ENCODE data around the gene CD34. TPM values are rescaled to one million over a fixed set of nuclear protein-coding genes. Genes with fewer than 3 reads are reported as not detected.

CD34 gene
- total RNA-seq, 3 donors from 2014 or later: 7.7 to 26.9 (median 9.7) TPM

DNA sequence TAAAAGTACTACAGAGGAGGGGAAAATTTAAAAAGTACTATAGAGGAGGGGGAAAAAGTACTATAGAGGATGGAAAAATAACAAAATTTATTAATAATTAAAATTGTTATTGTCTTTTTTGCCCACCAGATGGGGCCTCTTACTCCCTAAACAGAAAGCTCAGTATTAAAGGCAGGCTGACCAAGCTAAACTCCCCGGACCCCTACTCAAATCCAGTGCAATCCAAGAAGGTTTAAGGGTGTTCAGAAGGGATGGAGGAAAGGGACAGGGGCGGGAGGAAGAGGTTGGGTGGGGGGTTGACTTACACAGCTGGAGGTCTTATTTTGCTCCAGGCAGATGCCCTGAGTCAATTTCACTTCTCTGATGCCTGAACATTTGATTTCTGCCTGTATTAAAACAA lies 13.7 kb downstream of the CD34 start:
- H3K4me3 ChIP-seq: no peak overlapping the region
- intact Hi-C loops (cut with DNase I, micrococcal nuclease): loop anchor here in 1 of 2 donors (5.0 kb wide), 1 partner anchor 65 kb away; no protein-coding TSS in a partner anchor
- no peaks in the 10 kb centered on the region for H3K36me3 ChIP-seq (ENCODE audit: low read depth)
- H3K4me1 ChIP-seq (ENCODE audit: low read depth): no peaks in the 10 kb centered on the region
- TF ChIP-seq, protein P1, sequence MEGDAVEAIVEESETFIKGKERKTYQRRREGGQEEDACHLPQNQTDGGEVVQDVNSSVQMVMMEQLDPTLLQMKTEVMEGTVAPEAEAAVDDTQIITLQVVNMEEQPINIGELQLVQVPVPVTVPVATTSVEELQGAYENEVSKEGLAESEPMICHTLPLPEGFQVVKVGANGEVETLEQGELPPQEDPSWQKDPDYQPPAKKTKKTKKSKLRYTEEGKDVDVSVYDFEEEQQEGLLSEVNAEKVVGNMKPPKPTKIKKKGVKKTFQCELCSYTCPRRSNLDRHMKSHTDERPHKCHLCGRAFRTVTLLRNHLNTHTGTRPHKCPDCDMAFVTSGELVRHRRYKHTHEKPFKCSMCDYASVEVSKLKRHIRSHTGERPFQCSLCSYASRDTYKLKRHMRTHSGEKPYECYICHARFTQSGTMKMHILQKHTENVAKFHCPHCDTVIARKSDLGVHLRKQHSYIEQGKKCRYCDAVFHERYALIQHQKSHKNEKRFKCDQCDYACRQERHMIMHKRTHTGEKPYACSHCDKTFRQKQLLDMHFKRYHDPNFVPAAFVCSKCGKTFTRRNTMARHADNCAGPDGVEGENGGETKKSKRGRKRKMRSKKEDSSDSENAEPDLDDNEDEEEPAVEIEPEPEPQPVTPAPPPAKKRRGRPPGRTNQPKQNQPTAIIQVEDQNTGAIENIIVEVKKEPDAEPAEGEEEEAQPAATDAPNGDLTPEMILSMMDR (IDR thresholded peaks at IDR 0.05): no peak
- no peak for ATAC-seq
- H3K9me3 ChIP-seq: no peaks in the 10 kb centered on the region
- DNase-seq: no peak

DNA sequence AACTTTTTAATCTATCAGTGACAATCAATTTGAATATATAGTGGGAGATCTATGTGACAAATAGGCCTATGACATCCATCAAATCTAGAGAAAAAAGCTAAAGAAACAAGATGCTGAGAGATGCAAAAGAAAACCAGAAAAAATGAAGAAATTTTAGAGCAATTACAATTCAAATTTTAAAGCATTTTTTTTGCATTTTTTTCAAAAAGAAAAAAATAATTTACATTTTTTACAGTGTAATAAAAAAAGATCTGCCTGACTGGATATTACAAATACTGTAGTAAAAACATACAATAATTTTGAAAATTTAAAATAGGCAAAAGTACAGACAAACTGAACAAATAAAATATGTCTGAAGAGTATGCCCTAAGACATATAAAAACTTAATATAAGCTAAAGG lies 14.4 kb downstream of the CD34 start:
- H3K4me3 ChIP-seq: no peak overlapping the region
- DNase-seq (no peak), ATAC-seq (no peak)
- intact Hi-C loops (cut with DNase I, micrococcal nuclease): loop anchor here in 1 of 2 donors (5.0 kb wide), 1 partner anchor 66 kb away; no protein-coding TSS in a partner anchor
- TF ChIP-seq, protein P1 (IDR thresholded peaks at IDR 0.05): no peak
- no peaks in the 10 kb centered on the region for H3K4me1 ChIP-seq (ENCODE audit: low read depth)
- H3K9me3 ChIP-seq: no peaks in the 10 kb centered on the region
- H3K36me3 ChIP-seq (ENCODE audit: low read depth): no peaks in the 10 kb centered on the region

- ATAC-seq (no peak), DNase-seq (no peak)
- H3K4me3 ChIP-seq: no peak overlapping the region
- H3K4me1 ChIP-seq (ENCODE audit: low read depth): no peaks in the 10 kb centered on the region
- intact Hi-C loops (cut with DNase I, micrococcal nuclease): loop anchor here in 1 of 2 donors (5.0 kb wide), 1 partner anchor 68 kb away; no protein-coding TSS in a partner anchor
- H3K36me3 ChIP-seq (ENCODE audit: low read depth): no peaks in the 10 kb centered on the region
- TF ChIP-seq, protein P1 (IDR thresholded peaks at IDR 0.05): no peak
- no peaks in the 10 kb centered on the region for H3K9me3 ChIP-seq
Observed at GRCh38 chr1:207894704-207895103, 16.2 kb downstream of the CD34 start.

DNA sequence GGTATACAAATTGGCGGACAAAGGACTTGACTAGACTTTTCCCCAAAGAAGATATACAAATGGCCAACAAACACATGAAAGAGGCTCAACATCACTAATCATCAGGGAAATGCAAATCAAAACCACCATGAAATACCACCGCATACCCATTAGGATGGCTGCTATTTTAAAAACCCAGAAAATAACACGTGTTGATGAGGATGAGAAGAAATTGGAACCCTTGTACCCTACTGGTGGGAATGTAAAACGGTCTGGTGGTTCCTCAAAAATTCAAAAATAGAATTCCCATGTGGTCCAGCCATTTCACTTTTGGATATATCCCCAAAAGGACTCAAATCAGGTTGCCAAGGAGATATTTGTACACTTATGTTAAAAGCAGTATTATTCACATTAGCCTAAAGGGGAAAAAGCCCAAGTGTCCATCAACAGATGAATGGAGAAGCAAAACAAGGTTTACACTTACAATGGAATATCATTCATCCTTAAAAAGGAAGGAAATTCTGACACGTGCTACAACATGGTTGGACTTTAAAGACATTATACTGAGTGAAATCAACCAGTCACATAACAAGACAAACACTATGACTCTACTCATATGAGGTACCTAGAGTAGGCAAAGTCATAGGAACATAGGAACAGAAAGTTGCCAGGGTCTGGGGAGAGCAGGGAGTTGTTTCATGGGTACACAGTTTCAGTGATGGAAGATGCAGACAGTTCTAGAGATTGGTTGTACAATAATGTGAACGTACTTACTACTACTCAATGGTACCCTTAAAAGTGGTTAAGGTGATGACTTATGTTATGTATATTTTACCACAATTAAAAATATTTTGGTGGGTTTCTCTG lies 17.0 kb downstream of the CD34 start:
- intact Hi-C loops (cut with DNase I, micrococcal nuclease): no loop called here
- no peak for ATAC-seq
- Histone ChIP-seq H3K4me3 (no peak overlapping the region), H3K4me1 (ENCODE audit: low read depth) (no peaks in the 10 kb centered on the region), H3K36me3 (ENCODE audit: low read depth) (no peaks in the 10 kb centered on the region), H3K9me3 (no peaks in the 10 kb centered on the region)
- no peak for DNase-seq
- TF ChIP-seq, protein P1 (IDR thresholded peaks at IDR 0.05): no peak

DNA sequence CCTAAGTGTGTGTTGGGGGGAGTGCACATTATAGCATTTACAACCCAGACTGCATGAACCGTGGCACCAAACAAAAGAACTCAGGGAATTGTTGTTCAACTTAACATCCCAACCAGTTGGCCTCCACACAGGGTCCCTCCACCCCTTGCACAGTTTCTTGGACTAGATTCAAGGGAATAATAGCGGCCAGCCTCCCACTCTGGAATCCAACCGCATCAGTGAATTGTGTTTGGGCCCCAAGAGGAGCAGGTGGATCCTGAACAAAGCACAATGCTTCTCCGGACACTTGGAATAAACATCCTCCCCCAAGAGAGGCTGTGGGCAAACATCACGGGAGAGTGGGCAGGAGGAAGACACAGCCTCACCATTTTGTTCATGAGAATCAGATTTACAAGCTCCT lies 18.2 kb downstream of the CD34 start:
- Histone ChIP-seq H3K4me1 (ENCODE audit: low read depth) (no peaks in the 10 kb centered on the region), H3K9me3 (no peaks in the 10 kb centered on the region), H3K36me3 (ENCODE audit: low read depth) (no peaks in the 10 kb centered on the region), H3K4me3 (no peak overlapping the region)
- ATAC-seq (no peak), DNase-seq (no peak)
- intact Hi-C loops (cut with DNase I, micrococcal nuclease): no loop called here
- TF ChIP-seq, protein P1 (IDR thresholded peaks at IDR 0.05): no peak

Data from mucosa of descending colon (tissue), 3 donors.